Mesendoderm (in vitro differentiated cells): Measurements from ENCODE around the gene B4GALT3.

Source experiments
- DNase-seq: peaks from one replicate; pipeline ENCODE4 v3.0.0; 2013
- H2AK5ac ChIP-seq: 2 replicates; pipeline ENCODE4 v1.6.1; 2013; ENCODE audit warnings: low read length, inconsistent platforms
- H2BK120ac ChIP-seq: 2 replicates; pipeline ENCODE4 v1.6.1; 2013; ENCODE audit warnings: low read depth, mild to moderate bottlenecking, low read length, moderate library complexity, mixed read lengths
- H2BK15ac ChIP-seq: replicated peaks from 2 replicates; pipeline ENCODE4 v1.6.1; 2013; ENCODE audit warnings: low read depth, mild to moderate bottlenecking, moderate library complexity
- H2BK5ac ChIP-seq: 2 replicates; pipeline ENCODE4 v1.6.1; 2013; ENCODE audit warnings: low read length, inconsistent platforms
- H3K18ac ChIP-seq: 2 replicates; pipeline ENCODE4 v1.6.1; 2013; ENCODE audit warnings: mild to moderate bottlenecking, low read length, mixed read lengths
- H3K23ac ChIP-seq: one replicate; pipeline ENCODE4 v1.6.1; 2013; ENCODE audit warnings: low read length
- H3K27ac ChIP-seq: 2 replicates; pipeline ENCODE4 v1.5.1; 2013; ENCODE audit warnings: low read depth, mild to moderate bottlenecking, inconsistent platforms, low read length, moderate library complexity
- H3K27me3 ChIP-seq: 2 replicates; pipeline ENCODE4 v1.6.1; 2013; ENCODE audit warnings: low read length, control low read depth, mild to moderate bottlenecking, inconsistent platforms; ENCODE audit not compliant: insufficient read depth, poor library complexity
- H3K36me3 ChIP-seq: 2 replicates; pipeline ENCODE4 v1.6.1; 2013; ENCODE audit warnings: low read length, inconsistent platforms; ENCODE audit not compliant: control insufficient read depth, insufficient read depth
- H3K4ac ChIP-seq: one replicate; pipeline ENCODE4 v1.6.1; 2013; ENCODE audit warnings: low read depth, mild to moderate bottlenecking, low read length, moderate library complexity
- H3K4me1 ChIP-seq: 2 replicates; pipeline ENCODE4 v1.6.1; 2013; ENCODE audit warnings: low read depth, low read length, inconsistent platforms; ENCODE audit not compliant: control insufficient read depth
- H3K4me2 ChIP-seq: 2 replicates; pipeline ENCODE4 v1.6.1; 2013; ENCODE audit warnings: low read length
- H3K4me3 ChIP-seq: 2 replicates; pipeline ENCODE4 v1.5.1; 2013; ENCODE audit warnings: mild to moderate bottlenecking, low read length
- H3K56ac ChIP-seq: one replicate; pipeline ENCODE4 v1.6.1; 2013; ENCODE audit warnings: low read length
- H3K79me1 ChIP-seq: 2 replicates; pipeline ENCODE4 v1.6.1; 2013; ENCODE audit warnings: low read length, inconsistent platforms
- H3K79me2 ChIP-seq: 2 replicates; pipeline ENCODE4 v1.6.1; 2013; ENCODE audit warnings: mild to moderate bottlenecking, low read length; ENCODE audit not compliant: control insufficient read depth, insufficient read depth
- H3K9ac ChIP-seq: 2 replicates; pipeline ENCODE4 v1.6.1; 2013; ENCODE audit warnings: low read length, inconsistent platforms
- H4K5ac ChIP-seq: one replicate; pipeline ENCODE4 v1.6.1; 2013; ENCODE audit warnings: low read length
- H4K8ac ChIP-seq: one replicate; pipeline ENCODE4 v1.6.1; 2013; ENCODE audit warnings: low read depth, mild to moderate bottlenecking, control low read depth, low read length, moderate library complexity
- WGBS: extraction: QIAGEN DNeasy Blood & Tissue Kit; methylation state at CpG from one replicate; pipeline ENCODE4 v1.1.7; 2013; ENCODE audit warnings: low lambda C conversion rate, missing lambda C conversion rate; ENCODE audit not compliant: insufficient coverage; ENCODE audit errors: extremely low coverage; 5-methylcytosine and 5-hydroxymethylcytosine counted together

Gene B4GALT3

GRCh38 chr1:161175771-161176453, 1.4 kb downstream of the B4GALT3 start:
- H4K5ac ChIP-seq: no peak overlapping the region
- no peak overlapping the region for H3K56ac ChIP-seq
- peaks cover 8% of the 10 kb centered on the region for H3K4me1 ChIP-seq
- no peak overlapping the region for H3K18ac ChIP-seq
- no peak overlapping the region for H3K4me2 ChIP-seq
- no peak overlapping the region for H3K4ac ChIP-seq
- no peak overlapping the region for H2BK15ac ChIP-seq
- H3K79me2 ChIP-seq: peaks cover 4% of the 10 kb centered on the region
- H3K4me3 ChIP-seq: no peak overlapping the region
- H2AK5ac ChIP-seq: no peak overlapping the region
- WGBS: no CpG with 5 or more reads among the region's 10 CpGs
- H3K27me3 ChIP-seq: no peaks in the 10 kb centered on the region
- peaks cover 8% of the 10 kb centered on the region for H3K36me3 ChIP-seq
- no peak overlapping the region for H3K23ac ChIP-seq
- no peak overlapping the region for H3K9ac ChIP-seq
- no peak overlapping the region for H2BK120ac ChIP-seq
- no peak for DNase-seq
- peaks cover 6% of the 10 kb centered on the region for H3K79me1 ChIP-seq
- no peak overlapping the region for H4K8ac ChIP-seq
- no peak overlapping the region for H3K27ac ChIP-seq
- H2BK5ac ChIP-seq: no peak overlapping the region

- WGBS: no CpG with 5 or more reads among the region's 11 CpGs
- H3K4me1 ChIP-seq: peaks cover 8% of the 10 kb centered on the region
- H3K9ac ChIP-seq: no peak overlapping the region
- H3K56ac ChIP-seq: no peak overlapping the region
- peaks cover 4% of the 10 kb centered on the region for H3K79me2 ChIP-seq
- H3K27me3 ChIP-seq: no peaks in the 10 kb centered on the region
- no peak overlapping the region for H2BK120ac ChIP-seq
- H3K4ac ChIP-seq: no peak overlapping the region
- no peak overlapping the region for H3K27ac ChIP-seq
- no peak overlapping the region for H2BK15ac ChIP-seq
- DNase-seq: no peak
- H2BK5ac ChIP-seq: no peak overlapping the region
- H3K18ac ChIP-seq: no peak overlapping the region
- H4K8ac ChIP-seq: no peak overlapping the region
- no peak overlapping the region for H3K4me2 ChIP-seq
- H4K5ac ChIP-seq: no peak overlapping the region
- no peak overlapping the region for H3K4me3 ChIP-seq
- no peak overlapping the region for H2AK5ac ChIP-seq
- peaks cover 6% of the 10 kb centered on the region for H3K79me1 ChIP-seq
- no peak overlapping the region for H3K23ac ChIP-seq
- H3K36me3 ChIP-seq: peaks cover 10% of the 10 kb centered on the region
Observed at GRCh38 chr1:161174911-161175310, 2.4 kb downstream of the B4GALT3 start.

GRCh38 chr1:161173711-161174110, 3.6 kb downstream of the B4GALT3 start:
- H3K4me3 ChIP-seq: no peak overlapping the region
- no peak overlapping the region for H3K23ac ChIP-seq
- peaks cover 10% of the 10 kb centered on the region for H3K36me3 ChIP-seq
- peaks cover 8% of the 10 kb centered on the region for H3K4me1 ChIP-seq
- H3K79me1 ChIP-seq: peaks cover 6% of the 10 kb centered on the region
- no peak overlapping the region for H3K9ac ChIP-seq
- no CpG with 5 or more reads among the region's 11 CpGs for WGBS
- no peak overlapping the region for H4K5ac ChIP-seq
- no peak overlapping the region for H2BK15ac ChIP-seq
- no peak for DNase-seq
- peaks cover 4% of the 10 kb centered on the region for H3K79me2 ChIP-seq
- no peak overlapping the region for H3K27ac ChIP-seq
- no peak overlapping the region for H3K56ac ChIP-seq
- H2BK120ac ChIP-seq: no peak overlapping the region
- no peak overlapping the region for H3K18ac ChIP-seq
- no peak overlapping the region for H2BK5ac ChIP-seq
- no peak overlapping the region for H2AK5ac ChIP-seq
- H4K8ac ChIP-seq: no peak overlapping the region
- no peak overlapping the region for H3K4me2 ChIP-seq
- no peaks in the 10 kb centered on the region for H3K27me3 ChIP-seq
- no peak overlapping the region for H3K4ac ChIP-seq

GRCh38 chr1:161172776-161173376, 4.4 kb downstream of the B4GALT3 start:
- H3K18ac ChIP-seq: no peak overlapping the region
- no peak overlapping the region for H3K27ac ChIP-seq
- H2BK5ac ChIP-seq: no peak overlapping the region
- peaks cover 5% of the 10 kb centered on the region for H3K4me1 ChIP-seq
- no CpG with 5 or more reads among the region's 4 CpGs for WGBS
- H3K4ac ChIP-seq: no peak overlapping the region
- no peak overlapping the region for H2BK15ac ChIP-seq
- H3K4me3 ChIP-seq: no peak overlapping the region
- no peak overlapping the region for H2AK5ac ChIP-seq
- no peak overlapping the region for H3K56ac ChIP-seq
- H3K36me3 ChIP-seq: peaks cover 10% of the 10 kb centered on the region
- H3K79me2 ChIP-seq: peaks cover 4% of the 10 kb centered on the region
- H3K27me3 ChIP-seq: no peaks in the 10 kb centered on the region
- no peak overlapping the region for H3K4me2 ChIP-seq
- H3K79me1 ChIP-seq: peaks cover 6% of the 10 kb centered on the region
- H2BK120ac ChIP-seq: no peak overlapping the region
- H4K8ac ChIP-seq: no peak overlapping the region
- no peak for DNase-seq
- no peak overlapping the region for H3K9ac ChIP-seq
- no peak overlapping the region for H3K23ac ChIP-seq
- H4K5ac ChIP-seq: no peak overlapping the region

- DNase-seq: no peak
- Histone ChIP-seq H3K4me2 (no peak overlapping the region), H3K36me3 (peaks cover 10% of the 10 kb centered on the region), H3K27me3 (no peaks in the 10 kb centered on the region), H3K4me1 (peaks cover 4% of the 10 kb centered on the region), H3K27ac (no peak overlapping the region), H3K18ac (no peak overlapping the region), H2BK5ac (no peak overlapping the region), H3K79me2 (peaks cover 4% of the 10 kb centered on the region), H3K4me3 (no peak overlapping the region), H3K56ac (no peak overlapping the region), H3K79me1 (peaks cover 6% of the 10 kb centered on the region), H2BK15ac (no peak overlapping the region), H2BK120ac (no peak overlapping the region), H3K23ac (no peak overlapping the region), H4K8ac (no peak overlapping the region), H4K5ac (no peak overlapping the region), H3K9ac (no peak overlapping the region), H3K4ac (no peak overlapping the region), H2AK5ac (no peak overlapping the region)
- no CpG with 5 or more reads among the region's 1 CpG for WGBS
Observed at GRCh38 chr1:161172349-161172748, 5.0 kb downstream of the B4GALT3 start.
